Neural cell (in vitro differentiated cells): ENCODE results near the gene ERC2. TPM values are rescaled to one million over a fixed set of nuclear protein-coding genes. Genes with fewer than 3 reads are reported as not detected.

Experiments used
- H2AFZ ChIP-seq: fragments of 200-600, 300-800 bp; sonication (generic), shearing (Covaris generic); 2 replicates; pipeline ENCODE4 v1.6.0; 2014; ENCODE audit warnings: low read depth, mild to moderate bottlenecking, antibody characterized with exemption, low read length, moderate library complexity
- H3F3A ChIP-seq: fragments of 200-600 bp; shearing (Covaris generic); 2 replicates; pipeline ENCODE4 v1.6.1; 2016; ENCODE audit warnings: mild to moderate bottlenecking, moderate library complexity, mixed read lengths, antibody characterized with exemption, low read length; ENCODE audit not compliant: insufficient read depth, poor library complexity, severe bottlenecking
- H3K27ac ChIP-seq: fragments of 200-600, 300-800 bp; sonication (generic), shearing (Covaris generic); 2 replicates; pipeline ENCODE4 v1.5.1; 2014; ENCODE audit warnings: mild to moderate bottlenecking, low read length, moderate library complexity
- H3K27me3 ChIP-seq: fragments of 300-800, 200-600 bp; sonication (generic), shearing (Covaris generic); 2 replicates; pipeline ENCODE4 v1.6.0; 2014; ENCODE audit warnings: mild to moderate bottlenecking, low read depth, low read length, moderate library complexity; ENCODE audit not compliant: insufficient read depth
- H3K36me3 ChIP-seq: fragments of 300-800, 200-600 bp; sonication (generic), shearing (Covaris generic); 2 replicates; pipeline ENCODE4 v1.5.1; 2014; ENCODE audit warnings: mild to moderate bottlenecking, antibody characterized with exemption, low read length, moderate library complexity; ENCODE audit not compliant: insufficient read depth
- H3K4me2 ChIP-seq: fragments of 300-800, 200-600 bp; sonication (generic), shearing (Covaris generic); 2 replicates; pipeline ENCODE4 v1.6.0; 2014; ENCODE audit warnings: mild to moderate bottlenecking, low read length
- H3K4me3 ChIP-seq: fragments of 300-800, 200-600 bp; sonication (generic), shearing (Covaris generic); 2 replicates; pipeline ENCODE4 v1.5.1; 2014; ENCODE audit warnings: mild to moderate bottlenecking, low read length, moderate library complexity
- H3K79me2 ChIP-seq: fragments of 200-600 bp; shearing (Covaris generic); replicated peaks from 2 replicates; pipeline ENCODE4 v1.6.0; 2014; ENCODE audit warnings: mild to moderate bottlenecking, low read length, moderate library complexity; ENCODE audit not compliant: insufficient read depth
- H3K9ac ChIP-seq: fragments of 300-800, 200-600 bp; sonication (generic), shearing (Covaris generic); 2 replicates; pipeline ENCODE4 v1.6.1; 2016; ENCODE audit warnings: mild to moderate bottlenecking, low read length, mixed read lengths
- H3K9me2 ChIP-seq: fragments of 200-600 bp; shearing (Covaris generic); 2 replicates; pipeline ENCODE4 v1.6.1; 2016; ENCODE audit warnings: mild to moderate bottlenecking, low read length, mixed read lengths; ENCODE audit not compliant: insufficient read depth
- H3K9me3 ChIP-seq: fragments of 200-600, 300-800 bp; sonication (generic), shearing (Covaris generic); 2 replicates; pipeline ENCODE4 v1.6.1; 2016; ENCODE audit warnings: mild to moderate bottlenecking, mixed run types, low read length, moderate library complexity, mixed read lengths
- H4K20me1 ChIP-seq: fragments of 200-600 bp; shearing (Covaris generic); 2 replicates; pipeline ENCODE4 v1.6.1; 2016; ENCODE audit warnings: mild to moderate bottlenecking, mixed run types; ENCODE audit not compliant: insufficient read depth
- CTCF ChIP-seq: fragments of 450-650 bp; IDR thresholded peaks from 2 replicates; pipeline ENCODE4 v1.5.1; 2014; ENCODE audit warnings: antibody characterized with exemption, mild to moderate bottlenecking, moderate library complexity; ENCODE audit not compliant: poor library complexity, severe bottlenecking
- EP300 ChIP-seq: fragments of 450-650 bp; conservative IDR thresholded peaks from 2 replicates; pipeline ENCODE4 v1.6.1; 2014; ENCODE audit warnings: antibody characterized with exemption, mild to moderate bottlenecking, moderate library complexity; ENCODE audit not compliant: poor library complexity, severe bottlenecking
- EZH2 ChIP-seq: fragments of 200-600, 300-800 bp; shearing (Covaris generic), sonication (generic); IDR thresholded peaks from 2 replicates; pipeline ENCODE4 v1.6.1; 2014; ENCODE audit warnings: antibody characterized with exemption, low read length, borderline replicate concordance, mild to moderate bottlenecking; ENCODE audit not compliant: insufficient read depth, poor library complexity, severe bottlenecking
- MXI1 ChIP-seq: fragments of 450-650 bp; conservative IDR thresholded peaks from 2 replicates; pipeline ENCODE4 v1.6.1; 2014; ENCODE audit warnings: antibody characterized with exemption, mild to moderate bottlenecking; ENCODE audit not compliant: poor library complexity, severe bottlenecking
- POLR2AphosphoS5 ChIP-seq: IDR thresholded peaks from 2 replicates; pipeline ENCODE4 v1.6.1; 2012
- RAD21 ChIP-seq: fragments of 450-650 bp; conservative IDR thresholded peaks from 2 replicates; pipeline ENCODE4 v1.6.1; 2014; ENCODE audit warnings: antibody characterized with exemption, mild to moderate bottlenecking, moderate library complexity
- REST ChIP-seq: IDR thresholded peaks from 2 replicates; pipeline ENCODE4 v1.6.1; 2012; ENCODE audit warnings: borderline replicate concordance
- SMC3 ChIP-seq: fragments of 450-650 bp; conservative IDR thresholded peaks from 2 replicates; pipeline ENCODE4 v1.6.1; 2014; ENCODE audit warnings: antibody characterized with exemption, mild to moderate bottlenecking, moderate library complexity; ENCODE audit not compliant: poor library complexity
- TAF1 ChIP-seq: IDR thresholded peaks from 2 replicates; pipeline ENCODE4 v1.6.1; 2012; ENCODE audit warnings: low read depth
- polyA plus RNA-seq: library from polyadenylated mRNA; depleted of rRNA; stranded (reverse); fragments of >200 nt; gene quantifications from 2 replicates; pipeline ENCODE4 v1.2.3, GENCODE V29; 2014

The ERC2 gene
- polyA plus RNA-seq, 1 donor from 2014 or later: 60.4 TPM

DNA sequence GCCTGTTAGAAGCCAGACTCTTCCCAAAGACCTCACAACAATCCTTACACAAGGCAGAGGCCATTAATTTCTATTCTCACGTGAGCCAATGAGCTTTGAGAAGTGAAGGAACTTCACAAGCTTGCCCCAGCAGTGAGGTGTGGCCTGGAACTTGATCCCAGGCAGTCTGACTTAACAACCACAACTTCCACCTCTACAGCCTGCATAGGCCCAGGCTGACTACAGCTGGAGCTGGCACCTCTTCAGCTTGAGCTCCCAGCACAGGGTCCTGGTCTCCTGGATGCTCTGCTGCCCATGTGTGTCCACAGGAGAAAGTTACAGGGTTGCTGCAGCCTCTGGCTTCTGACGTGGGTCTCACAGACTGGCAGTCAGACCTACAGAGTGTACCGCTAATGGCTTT is 111.0 kb downstream of the ERC2 start:
- no peaks in the 10 kb centered on the region for H4K20me1 ChIP-seq
- no peak overlapping the region for H3K9ac ChIP-seq
- H2AFZ ChIP-seq: no peak overlapping the region
- no peak overlapping the region for H3K4me2 ChIP-seq
- no peaks in the 10 kb centered on the region for H3K36me3 ChIP-seq
- H3K27ac ChIP-seq: no peak overlapping the region
- H3K9me2 ChIP-seq: no peaks in the 10 kb centered on the region
- H3K27me3 ChIP-seq: no peaks in the 10 kb centered on the region
- TF ChIP-seq RAD21 (no peak), POLR2AphosphoS5 (no peak), TAF1 (no peak), MXI1 (no peak), EZH2 (no peak), EP300 (no peak), SMC3 (no peak), CTCF (no peak), REST (no peak)
- no peaks in the 10 kb centered on the region for H3F3A ChIP-seq
- H3K4me3 ChIP-seq: no peak overlapping the region
- H3K9me3 ChIP-seq: no peaks in the 10 kb centered on the region
- H3K79me2 ChIP-seq: no peaks in the 10 kb centered on the region

GRCh38 chr3:56356808-56357207 is 111.5 kb downstream of the ERC2 start:
- Histone ChIP-seq H3F3A (no peaks in the 10 kb centered on the region), H3K9ac (no peak overlapping the region), H3K4me2 (no peak overlapping the region), H3K4me3 (no peak overlapping the region), H3K36me3 (no peaks in the 10 kb centered on the region), H3K27ac (peak overlapping the region; percentile 7), H3K27me3 (no peaks in the 10 kb centered on the region), H3K79me2 (no peaks in the 10 kb centered on the region), H2AFZ (no peak overlapping the region), H4K20me1 (no peaks in the 10 kb centered on the region), H3K9me3 (no peaks in the 10 kb centered on the region), H3K9me2 (no peaks in the 10 kb centered on the region)
- TF ChIP-seq CTCF (no peak), POLR2AphosphoS5 (no peak), REST (no peak), RAD21 (no peak), SMC3 (no peak), EP300 (no peak), TAF1 (no peak), MXI1 (no peak), EZH2 (no peak)
